Ureter (tissue), 1 donor: ENCODE measurements around the gene TROAP. TPM values are rescaled to one million over a fixed set of nuclear protein-coding genes. Genes with fewer than 3 reads are reported as not detected.
"Not testable (repeated sequence)": the region's sequence is repeated elsewhere in the genome, so short reads cannot be mapped to it uniquely, and the experiment has no call there.

ENCODE experiments used
- DNase-seq: peaks from one replicate; pipeline ENCODE4 v3.0.0-alpha.2; 2020; ENCODE audit warnings: low spot score
- total RNA-seq: library from RNA; stranded (reverse); gene quantifications from one replicate; pipeline ENCODE4 v1.2.4, GENCODE V29; 2023
- donor health status: DM: yes; HTN: yes; CAD: no.

The TROAP gene
- total RNA-seq, 1 donor from 2014 or later, result 1.3 TPM

DNA sequence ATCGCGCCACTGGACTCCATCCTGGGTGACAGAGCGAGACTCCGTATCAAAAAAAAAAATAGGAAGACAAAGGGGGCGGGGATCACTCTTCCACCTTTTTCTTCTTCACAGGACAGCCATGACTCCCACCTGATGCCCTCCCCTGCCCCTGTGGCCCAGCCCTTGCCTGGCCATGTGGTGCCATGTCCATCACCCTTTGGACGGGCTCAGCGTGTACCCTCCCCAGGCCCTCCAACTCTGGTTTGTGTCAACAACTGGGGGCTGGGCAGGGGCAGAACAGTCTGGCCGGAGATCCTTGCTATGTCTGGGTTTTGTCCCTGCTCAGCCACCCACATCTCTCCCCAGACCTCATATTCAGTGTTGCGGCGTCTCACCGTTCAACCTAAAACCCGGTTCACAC lies 5.8 kb downstream of the TROAP start:
- DNase-seq, result no peak

DNA sequence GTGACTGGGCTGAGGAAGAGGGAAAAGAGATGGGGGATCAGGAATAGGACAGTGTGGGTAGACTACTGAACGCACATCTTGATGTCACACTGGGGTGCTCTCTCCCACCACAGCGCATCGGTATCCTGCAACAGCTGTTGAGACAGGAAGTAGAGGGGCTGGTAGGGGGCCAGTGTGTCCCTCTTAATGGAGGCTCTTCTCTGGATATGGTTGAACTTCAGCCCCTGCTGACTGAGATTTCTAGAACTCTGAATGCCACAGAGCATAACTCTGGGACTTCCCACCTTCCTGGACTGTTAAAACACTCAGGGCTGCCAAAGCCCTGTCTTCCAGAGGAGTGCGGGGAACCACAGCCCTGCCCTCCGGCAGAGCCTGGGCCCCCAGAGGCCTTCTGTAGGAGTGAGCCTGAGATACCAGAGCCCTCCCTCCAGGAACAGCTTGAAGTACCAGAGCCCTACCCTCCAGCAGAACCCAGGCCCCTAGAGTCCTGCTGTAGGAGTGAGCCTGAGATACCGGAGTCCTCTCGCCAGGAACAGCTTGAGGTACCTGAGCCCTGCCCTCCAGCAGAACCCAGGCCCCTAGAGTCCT lies 7.1 kb downstream of the TROAP start:
- no peak for DNase-seq

DNA sequence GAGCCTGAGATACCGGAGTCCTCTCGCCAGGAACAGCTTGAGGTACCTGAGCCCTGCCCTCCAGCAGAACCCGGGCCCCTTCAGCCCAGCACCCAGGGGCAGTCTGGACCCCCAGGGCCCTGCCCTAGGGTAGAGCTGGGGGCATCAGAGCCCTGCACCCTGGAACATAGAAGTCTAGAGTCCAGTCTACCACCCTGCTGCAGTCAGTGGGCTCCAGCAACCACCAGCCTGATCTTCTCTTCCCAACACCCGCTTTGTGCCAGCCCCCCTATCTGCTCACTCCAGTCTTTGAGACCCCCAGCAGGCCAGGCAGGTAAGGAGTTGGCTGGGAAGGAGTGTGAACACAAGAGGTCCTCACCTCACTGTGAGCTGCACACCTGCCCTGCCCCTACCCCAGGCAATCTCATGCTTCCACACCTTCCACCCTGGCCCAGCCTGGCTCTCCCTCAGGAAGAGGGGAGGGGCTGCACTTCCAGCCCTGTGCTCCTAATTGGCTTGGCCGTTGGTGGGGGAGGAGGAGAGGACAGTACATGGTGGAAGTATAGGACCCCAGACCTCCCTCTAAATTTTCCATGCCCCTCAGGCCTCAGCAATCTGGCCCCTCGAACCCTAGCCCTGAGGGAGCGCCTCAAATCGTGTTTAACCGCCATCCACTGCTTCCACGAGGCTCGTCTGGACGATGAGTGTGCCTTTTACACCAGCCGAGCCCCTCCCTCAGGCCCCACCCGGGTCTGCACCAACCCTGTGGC lies 7.8 kb downstream of the TROAP start:
- DNase-seq, result no peak

DNA sequence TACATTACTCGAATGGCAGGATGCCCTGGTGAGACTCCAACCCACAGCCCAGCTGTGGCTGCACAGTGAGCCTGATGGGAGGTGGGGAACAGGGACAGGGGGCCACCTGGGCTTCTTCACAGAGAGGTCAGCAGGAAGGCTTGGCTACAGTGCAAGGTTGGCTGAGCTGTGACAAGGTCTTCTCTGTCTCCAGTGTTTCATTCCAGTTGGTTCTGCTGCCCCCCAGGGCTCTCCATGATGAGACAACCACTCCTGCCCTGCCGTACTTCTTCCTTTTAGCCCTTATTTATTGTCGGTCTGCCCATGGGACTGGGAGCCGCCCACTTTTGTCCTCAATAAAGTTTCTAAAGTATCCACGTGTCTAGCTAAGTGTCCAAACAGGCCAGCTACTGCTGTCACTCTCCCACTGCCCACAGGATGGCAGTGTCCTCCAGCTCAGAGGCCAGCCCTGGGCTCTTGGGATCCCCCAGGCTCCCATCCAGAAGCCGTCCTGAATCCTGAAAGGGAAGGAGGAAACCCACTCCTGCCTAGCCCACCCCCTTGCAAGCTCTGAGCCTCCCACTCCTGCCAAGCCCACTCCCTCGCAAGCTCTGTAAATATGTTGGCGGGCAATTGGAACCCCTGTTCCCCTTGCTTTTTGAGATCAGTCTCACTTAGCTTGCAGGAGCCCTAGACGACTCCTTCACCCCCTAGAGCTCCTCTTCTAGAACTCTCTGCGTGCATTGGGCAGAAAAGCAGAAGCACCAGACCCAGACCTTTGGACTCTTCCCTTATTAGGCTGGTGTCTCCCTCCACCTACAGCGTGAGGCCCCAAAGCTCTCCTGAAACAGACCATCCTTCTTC lies 8.5 kb downstream of the TROAP start:
- DNase-seq, result peak; percentile 41

DNA sequence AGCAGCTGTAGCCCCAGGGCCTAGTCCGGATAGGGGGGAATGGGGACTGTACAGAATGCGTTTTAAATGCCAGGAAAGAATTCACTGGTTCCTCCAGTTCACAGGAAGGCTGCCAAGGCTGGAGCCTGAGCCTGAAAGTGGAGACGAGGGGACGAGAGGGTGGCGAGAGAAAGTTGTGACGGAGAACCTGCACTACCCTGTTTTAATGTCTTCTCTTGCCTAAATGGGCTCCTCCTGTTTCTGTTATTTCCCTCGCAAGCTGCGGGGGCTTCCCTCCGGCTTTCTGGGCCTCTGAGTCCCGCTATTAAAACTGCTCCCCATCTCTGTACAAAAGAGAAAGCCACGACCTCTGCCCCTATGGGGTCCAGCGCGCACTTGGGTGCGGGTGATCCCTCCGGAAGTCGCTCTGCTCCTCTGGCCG lies 9.4 kb downstream of the TROAP start:
- peak; percentile 37 for DNase-seq

DNA sequence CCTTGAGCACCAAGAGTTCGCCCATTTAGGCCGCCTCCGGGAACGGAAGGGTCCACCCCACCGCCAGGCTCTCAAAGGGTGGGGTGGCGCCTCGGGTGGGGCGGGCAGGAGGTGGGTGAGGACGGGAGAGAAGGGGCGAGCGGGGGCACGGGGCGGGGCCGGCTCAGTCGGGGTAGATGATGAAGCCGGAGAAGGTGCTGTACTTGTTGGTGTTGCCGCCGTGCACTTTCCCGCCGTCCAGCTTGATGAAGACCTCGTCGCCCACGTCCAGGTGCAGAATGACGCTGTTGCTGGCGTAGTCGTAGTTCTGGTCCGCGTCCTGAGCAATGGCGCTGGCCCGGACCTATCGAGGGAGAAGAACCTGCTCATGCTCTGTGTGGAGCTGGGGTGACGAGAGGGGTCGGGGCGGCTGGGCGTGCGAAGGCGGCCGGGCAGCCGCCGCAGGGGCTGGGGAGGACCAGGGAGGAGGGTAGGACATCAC lies 9.9 kb downstream of the TROAP start:
- DNase-seq, result peak; percentile 37

DNA sequence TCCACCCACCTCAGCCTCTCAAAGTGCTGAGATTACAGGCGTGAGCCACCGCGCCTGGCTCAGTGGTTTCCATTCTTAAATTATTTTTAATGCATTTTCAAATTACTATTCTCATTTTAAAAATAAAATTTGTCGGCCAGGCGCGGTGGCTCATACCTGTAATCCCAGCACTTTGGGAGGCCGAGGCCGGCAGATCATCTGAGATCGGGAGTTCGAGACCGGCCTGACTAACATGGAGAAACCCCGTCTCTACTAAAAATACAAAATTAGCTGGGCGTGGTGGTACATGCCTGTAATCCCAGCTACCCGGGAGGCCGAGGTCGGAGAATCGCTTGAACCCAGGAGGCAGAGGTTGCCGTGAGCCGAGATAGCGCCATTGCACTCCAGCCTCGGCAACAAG lies 10.7 kb downstream of the TROAP start:
- not testable (repeated sequence) for DNase-seq

DNA sequence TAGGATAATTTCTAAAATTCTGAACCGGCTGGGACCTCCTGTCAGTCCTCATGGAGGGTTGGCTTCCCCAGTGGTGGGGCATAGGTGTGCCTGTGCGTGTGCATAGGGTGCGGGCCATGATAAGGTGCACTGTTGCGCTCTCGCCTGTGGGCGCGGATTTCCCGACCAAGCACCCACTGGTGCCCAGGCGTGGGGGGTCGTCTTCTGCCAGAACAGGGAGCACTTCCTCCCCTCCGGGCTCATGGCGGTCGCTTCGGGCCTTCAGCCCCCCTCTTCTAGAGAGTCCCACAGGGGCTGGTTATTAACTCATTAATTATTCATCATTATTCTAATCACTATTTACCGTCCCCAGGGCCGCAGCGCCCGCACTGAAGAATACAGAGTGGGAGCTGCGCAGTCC lies 11.2 kb downstream of the TROAP start:
- no peak for DNase-seq

DNA sequence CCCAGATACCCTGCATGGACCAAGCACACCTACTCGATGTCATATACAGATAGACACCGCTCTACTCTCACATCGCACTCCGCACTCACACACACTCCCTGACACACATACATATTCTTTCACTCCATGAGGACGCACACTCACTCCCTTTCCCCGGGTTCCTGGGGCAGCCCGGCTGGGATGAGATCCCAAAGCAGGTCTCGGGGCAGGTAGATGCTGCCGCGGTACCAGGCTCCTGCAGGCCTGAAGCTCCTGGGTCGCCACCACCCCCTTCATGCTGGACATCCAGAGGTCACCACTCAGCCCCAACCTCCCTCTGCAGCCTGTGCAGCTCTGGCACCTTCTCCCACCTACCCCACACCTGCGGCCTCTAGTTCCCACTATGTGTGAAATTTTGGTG lies 11.6 kb downstream of the TROAP start:
- no peak for DNase-seq

DNA sequence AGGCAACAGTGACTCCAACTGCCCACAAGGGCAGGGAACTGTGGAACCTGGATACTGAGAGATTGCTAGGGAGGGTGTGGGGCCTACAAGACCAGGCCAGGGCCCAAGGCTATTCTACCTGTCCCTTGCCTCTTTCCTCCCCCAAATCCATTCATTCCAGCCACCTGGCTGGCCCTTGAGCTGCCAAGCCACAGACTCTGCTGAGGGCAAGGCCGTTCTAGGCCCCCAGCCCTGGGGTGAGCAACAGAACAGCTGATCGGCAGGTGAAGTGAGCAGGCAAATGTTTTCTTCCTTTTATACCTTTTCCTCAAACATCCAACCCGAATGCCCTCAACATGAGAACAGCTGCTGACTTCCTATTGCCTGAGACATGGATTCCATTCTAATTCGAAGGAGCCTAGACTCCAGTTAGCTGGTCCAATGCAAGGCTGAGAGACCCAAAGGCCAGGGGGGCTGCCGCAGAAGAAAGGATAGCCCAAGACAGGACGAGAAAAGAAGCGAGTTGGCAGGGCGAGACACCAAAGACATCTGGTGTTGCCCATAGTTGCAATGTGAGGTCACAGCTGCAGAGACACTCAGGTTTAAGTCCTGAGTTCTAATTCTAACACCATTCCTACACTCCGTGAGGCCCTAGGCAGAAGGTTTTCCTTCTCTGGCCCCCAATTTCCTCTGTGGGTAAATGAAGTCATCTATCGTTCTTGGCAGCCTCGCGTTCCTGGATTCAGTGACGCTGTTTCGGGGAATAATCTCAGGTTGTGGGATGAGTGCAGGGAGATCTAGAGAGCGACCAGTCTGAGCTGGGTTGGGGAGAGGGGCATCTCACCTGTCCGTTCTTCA lies 12.3 kb downstream of the TROAP start:
- DNase-seq, result no peak

DNA sequence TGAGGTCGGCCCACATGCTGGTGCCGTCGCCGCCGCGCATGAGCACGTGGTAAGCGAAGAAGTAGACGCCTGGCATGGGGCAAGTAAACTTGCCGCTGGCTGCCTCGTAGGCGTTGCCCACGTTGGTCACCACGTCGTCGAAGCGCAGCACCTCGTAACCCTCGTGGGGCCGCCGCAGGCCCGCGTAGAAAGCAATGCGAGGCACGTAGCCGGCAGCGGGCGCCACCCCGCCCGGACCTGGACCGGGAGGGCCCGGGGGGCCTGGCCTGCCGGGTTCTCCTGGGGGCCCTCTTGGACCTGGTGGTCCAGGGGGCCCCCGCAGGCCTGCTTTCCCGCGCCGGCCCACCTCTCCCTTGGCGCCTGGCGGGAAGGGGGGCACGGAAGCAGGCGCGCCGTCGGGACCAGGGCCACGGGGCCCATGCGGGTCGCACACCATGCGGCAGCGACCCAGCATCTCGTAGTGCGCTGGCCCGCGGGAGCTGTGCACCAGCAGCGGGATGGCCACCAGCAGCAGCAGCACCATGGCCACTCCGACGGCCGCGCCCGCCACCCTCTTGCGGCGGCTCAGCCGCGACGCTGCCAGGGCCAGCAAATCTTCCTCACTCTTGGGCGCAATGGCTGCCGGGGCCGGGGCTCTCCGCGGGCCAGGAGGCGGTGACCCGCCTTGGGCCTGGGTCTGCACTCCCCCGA lies 13.0 kb downstream of the TROAP start:
- no peak for DNase-seq

DNA sequence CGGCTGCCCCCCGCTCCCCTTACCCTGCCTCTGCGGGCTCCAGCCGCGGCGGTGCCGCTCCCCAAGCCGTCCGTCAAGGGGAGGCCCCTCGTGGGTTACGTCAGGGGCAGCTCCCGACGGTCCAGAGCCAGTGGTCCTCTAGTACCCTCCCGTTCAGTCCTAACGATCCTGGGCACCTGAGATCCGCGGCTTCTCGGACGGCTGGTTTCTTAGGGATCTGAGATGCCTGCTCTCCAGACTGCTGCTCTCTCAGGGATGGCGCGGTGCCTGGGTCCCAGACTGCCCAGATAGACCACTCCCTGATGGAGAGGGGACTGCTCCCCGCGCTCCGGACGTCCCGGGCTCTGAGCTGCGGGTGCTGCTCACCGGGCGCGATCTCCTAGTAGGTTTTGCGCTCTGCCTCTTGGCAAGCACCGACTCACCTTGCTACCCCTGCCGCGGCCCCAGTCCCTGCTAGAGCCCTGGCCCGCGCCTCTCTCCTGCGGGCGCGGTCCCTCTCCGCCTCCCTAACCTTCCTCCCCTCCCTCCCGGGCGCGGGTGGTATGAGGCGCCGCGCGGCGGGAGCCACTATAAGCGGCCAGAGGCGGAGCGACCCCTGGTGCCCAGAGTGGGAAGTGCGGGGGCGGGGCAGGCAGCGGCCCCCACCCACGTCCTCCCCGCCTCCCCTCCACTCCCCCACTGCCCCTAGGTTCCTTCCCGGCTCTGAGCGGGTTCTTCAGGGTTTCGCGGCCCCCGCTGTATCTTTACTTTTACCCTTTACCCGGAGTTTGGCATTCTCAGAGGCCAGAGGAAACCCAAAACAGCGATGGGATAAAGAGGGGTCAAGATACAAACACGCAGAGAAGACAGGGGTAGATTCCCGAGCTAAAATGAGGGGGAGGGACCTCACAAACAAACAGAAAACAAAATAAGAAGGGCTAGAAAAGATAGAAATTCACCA lies 13.9 kb downstream of the TROAP start, which contains the start of gene C1QL4:
TSS of gene C1QL4 (minus strand) at position 544 of the 940 bp plus-strand sequence. CDS start 711 bp downstream, outside the sequence.
- peak; percentile 82 for DNase-seq

DNA sequence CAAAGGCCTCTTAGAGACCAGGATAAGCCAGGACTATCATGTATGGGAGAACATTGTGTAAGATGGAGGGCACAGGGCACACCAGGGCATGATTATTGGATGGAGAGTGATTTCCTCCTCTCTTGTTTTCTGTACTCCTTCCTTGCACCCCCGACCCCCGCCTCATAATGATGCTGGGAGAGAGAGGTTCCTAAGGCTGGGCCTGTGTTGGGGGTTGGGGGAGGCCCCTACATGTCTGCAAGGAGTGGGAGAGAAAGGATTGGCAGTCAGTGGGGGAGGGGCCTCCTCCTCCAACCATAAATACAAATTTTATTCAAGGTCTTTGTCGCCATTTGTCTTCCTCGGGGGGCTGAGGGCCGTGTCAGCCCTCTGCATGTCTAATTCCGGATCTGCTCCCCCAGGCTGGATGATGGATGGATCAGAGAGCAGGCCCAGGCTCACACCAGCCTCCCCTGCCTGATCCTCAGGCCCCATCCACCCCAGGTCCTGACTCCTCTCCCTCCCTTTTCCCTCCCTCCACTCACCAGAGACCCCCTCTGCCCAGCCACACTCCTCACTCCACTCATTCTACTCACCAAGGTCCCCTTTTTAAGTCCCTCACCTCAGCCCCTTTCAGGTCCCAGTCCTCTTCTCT lies 15.9 kb downstream of the TROAP start:
- DNase-seq, result no peak

DNA sequence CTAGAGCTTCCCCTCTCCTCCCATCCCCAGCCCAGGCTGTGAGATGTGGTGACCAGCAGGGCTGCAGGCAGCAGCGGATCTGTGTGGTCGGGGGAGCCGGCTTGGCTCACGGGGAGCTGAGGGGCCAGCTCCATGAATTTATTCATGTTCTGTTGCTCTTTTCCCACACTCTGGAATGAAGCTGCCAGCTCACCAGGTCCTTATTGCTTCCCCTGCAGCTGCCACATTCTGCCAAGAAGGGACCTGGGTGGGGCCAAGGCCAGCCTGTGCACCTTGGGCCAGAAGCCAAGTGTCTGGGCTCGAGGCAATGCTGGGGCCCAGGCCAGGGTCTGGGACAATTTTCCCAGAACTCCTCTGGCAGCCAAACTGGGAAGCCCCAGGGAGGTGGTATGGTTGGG lies 16.4 kb downstream of the TROAP start:
- DNase-seq, result no peak

DNA sequence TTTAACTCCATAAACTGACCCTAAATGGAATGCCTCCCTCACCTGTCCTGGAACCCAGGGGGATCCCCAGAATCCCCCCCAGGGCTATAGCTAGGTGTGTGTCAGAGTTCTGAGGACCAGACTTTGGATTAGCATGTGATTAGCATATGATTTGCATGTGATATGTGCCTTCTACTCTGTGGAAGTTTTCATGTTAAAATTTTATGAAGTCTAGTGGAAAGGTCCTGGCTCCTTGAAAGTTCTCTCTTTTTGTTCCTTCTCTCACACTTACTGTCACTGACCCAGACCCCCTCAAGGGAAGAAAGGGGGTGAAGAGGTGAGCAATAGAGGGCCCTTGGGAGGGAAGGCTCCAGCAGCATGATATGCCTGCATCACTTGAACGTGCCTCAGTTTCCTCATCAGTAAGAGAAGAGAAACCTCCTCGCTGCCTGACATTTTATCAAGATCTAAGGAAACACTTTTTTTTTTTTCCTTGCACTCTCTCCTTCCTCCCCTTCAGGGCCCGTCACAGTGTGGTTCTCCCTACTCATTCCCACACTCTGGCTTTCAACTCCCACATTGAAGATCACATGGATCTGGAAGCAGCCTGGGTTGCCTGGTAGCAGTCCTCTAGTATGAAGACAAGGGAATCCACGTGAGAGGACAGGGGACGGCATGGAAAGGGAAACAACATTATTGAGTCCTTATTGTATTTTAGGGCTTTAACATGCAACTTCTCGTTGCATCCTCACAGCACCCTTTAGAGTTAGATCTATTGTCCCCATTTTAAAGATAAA lies 17.2 kb downstream of the TROAP start:
- no peak for DNase-seq

DNA sequence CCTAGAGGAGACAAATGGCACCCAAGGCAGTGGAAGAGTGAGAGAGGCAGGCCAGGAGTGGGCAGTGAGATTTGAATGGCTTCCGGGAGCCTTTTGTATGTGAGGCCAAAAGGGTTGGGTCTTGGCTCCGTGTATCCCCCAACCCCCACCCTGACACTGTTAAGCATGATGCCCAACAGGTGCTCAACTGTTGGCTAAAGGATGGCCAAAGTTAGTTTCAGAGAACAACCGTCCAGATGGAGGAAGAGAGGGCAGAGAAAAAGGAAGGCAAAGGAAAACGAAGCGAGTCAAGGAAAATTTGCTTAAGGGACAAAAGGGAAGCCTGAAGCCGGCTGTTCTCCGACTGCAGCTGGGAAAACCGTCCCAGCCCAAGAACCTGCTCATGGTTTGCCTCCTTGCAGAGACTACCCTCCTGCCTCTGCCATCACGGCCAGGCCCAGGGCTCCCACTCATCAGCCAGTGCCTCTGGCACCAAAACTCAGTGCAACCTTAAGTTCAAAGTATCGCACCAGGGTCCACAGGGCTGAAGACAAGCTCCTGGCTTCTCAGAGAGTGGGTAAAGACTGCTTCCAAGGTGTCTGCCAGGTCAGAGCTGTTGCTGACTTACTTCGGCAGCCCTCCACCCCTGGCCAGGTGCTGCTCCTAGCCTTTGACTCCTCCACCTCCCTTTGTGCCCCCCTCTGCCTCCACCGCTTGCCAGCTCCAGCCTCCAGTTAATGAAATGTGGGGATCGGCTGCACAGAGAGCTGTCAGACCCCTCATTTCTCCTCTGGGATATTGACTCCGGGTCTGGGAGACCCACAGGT lies 18.1 kb downstream of the TROAP start:
- no peak for DNase-seq

DNA sequence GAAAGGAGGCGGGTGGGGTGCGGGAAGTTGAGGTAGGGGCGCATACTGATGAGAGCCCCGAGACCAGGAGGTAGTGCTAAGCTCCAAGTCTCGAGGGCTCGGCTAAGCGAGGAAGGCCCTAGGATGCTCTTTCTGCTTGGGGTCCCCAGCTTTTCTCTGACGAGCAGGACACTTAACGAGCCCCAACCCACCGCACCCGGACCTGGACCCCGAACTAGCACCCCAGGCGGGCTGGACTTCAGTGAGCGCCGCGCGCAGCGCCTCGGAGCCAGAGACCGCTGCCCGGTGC lies 18.7 kb downstream of the TROAP start:
- DNase-seq, result no peak
